ENCODE results near the gene SLC35G4. TPM values are rescaled to one million over a fixed set of nuclear protein-coding genes. Genes with fewer than 3 reads are reported as not detected.

SLC35G4 gene
- polyA plus RNA-seq, 1 donor from 2014 or later, result not detected

DNA sequence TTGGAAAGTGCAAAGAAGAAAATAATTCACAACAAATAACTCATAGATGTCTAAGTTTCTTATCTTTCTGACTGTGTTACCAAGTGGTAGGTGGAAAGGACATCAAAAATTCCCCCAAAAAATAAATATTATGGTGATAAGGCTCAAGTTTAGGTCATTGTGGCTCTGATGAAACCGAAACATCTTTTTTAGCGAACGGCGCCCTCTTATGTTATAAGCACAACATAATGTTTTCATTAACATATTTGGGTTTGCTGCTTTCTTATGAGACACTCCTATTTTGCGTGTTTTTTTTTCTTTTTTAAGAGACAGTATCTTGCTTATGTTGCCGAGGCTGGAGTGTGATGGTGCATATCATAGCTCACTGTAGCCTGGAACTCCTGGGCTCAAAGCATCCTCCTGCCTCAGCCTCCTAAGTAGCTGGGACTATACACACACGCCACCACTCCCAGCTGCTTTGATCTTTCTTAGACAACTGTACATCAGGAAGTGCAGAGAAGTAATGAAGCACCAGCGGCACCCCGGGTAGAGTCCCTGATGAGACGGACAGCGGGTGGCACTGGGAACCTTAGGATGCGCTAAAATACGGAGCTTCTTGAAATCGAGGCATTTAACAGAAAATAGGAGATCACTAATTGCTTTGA, 38.5 kb upstream of the SLC35G4 start:
- Histone ChIP-seq H3K9ac (ENCODE audit: low read length) (no peak overlapping the region), H2AFZ (ENCODE audit: low read depth, low read length) (no peak overlapping the region)
- no peak for TF ChIP-seq TAF1 (IDR thresholded peaks at IDR 0.05; ENCODE audit: low read depth)

GRCh38 chr18:11572201-11572600, 37.2 kb upstream of the SLC35G4 start:
- H3F3A ChIP-seq (ENCODE audit: insufficient read depth, low read length, poor library complexity, severe bottlenecking), result no peaks in the 10 kb centered on the region
- no peak overlapping the region for H3K4me2 ChIP-seq (ENCODE audit: low read length)
- no peaks in the 10 kb centered on the region for H3K27me3 ChIP-seq (ENCODE audit: insufficient read depth, low read depth, low read length)
- no peak overlapping the region for H2AFZ ChIP-seq (ENCODE audit: low read depth, low read length)
- no peaks in the 10 kb centered on the region for H3K9me3 ChIP-seq (ENCODE audit: low read length)
- H3K9me2 ChIP-seq (ENCODE audit: insufficient read depth, low read length), result no peaks in the 10 kb centered on the region
- no peak overlapping the region for H3K4me3 ChIP-seq (ENCODE audit: low read length)
- H3K27ac ChIP-seq (ENCODE audit: low read length), result no peak overlapping the region
- H3K79me2 ChIP-seq (replicated peaks; ENCODE audit: insufficient read depth, low read length), result no peaks in the 10 kb centered on the region
- no peaks in the 10 kb centered on the region for H3K36me3 ChIP-seq (ENCODE audit: insufficient read depth, low read length)
- TF ChIP-seq, protein P1, sequence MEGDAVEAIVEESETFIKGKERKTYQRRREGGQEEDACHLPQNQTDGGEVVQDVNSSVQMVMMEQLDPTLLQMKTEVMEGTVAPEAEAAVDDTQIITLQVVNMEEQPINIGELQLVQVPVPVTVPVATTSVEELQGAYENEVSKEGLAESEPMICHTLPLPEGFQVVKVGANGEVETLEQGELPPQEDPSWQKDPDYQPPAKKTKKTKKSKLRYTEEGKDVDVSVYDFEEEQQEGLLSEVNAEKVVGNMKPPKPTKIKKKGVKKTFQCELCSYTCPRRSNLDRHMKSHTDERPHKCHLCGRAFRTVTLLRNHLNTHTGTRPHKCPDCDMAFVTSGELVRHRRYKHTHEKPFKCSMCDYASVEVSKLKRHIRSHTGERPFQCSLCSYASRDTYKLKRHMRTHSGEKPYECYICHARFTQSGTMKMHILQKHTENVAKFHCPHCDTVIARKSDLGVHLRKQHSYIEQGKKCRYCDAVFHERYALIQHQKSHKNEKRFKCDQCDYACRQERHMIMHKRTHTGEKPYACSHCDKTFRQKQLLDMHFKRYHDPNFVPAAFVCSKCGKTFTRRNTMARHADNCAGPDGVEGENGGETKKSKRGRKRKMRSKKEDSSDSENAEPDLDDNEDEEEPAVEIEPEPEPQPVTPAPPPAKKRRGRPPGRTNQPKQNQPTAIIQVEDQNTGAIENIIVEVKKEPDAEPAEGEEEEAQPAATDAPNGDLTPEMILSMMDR (IDR thresholded peaks at IDR 0.05; ENCODE audit: poor library complexity, severe bottlenecking), result no peak
- TF ChIP-seq MXI1 (conservative IDR thresholded peaks at IDR 0.05; ENCODE audit: poor library complexity, severe bottlenecking) (no peak), POLR2AphosphoS5 (IDR thresholded peaks at IDR 0.05) (no peak), EZH2 (IDR thresholded peaks at IDR 0.05; ENCODE audit: borderline replicate concordance, insufficient read depth, low read length, poor library complexity, severe bottlenecking) (no peak), EP300 (conservative IDR thresholded peaks at IDR 0.05; ENCODE audit: poor library complexity, severe bottlenecking) (no peak), RAD21 (conservative IDR thresholded peaks at IDR 0.05) (no peak), SMC3 (conservative IDR thresholded peaks at IDR 0.05; ENCODE audit: poor library complexity) (no peak), REST (IDR thresholded peaks at IDR 0.05; ENCODE audit: borderline replicate concordance) (no peak), TAF1 (IDR thresholded peaks at IDR 0.05; ENCODE audit: low read depth) (no peak)
- H3K9ac ChIP-seq (ENCODE audit: low read length), result no peak overlapping the region
- H4K20me1 ChIP-seq (ENCODE audit: insufficient read depth), result no peaks in the 10 kb centered on the region

More for the DNA sequence above, 38.5 kb upstream of the SLC35G4 start:
- no peaks in the 10 kb centered on the region for H3K36me3 ChIP-seq (ENCODE audit: insufficient read depth, low read length)
- no peak overlapping the region for H3K27ac ChIP-seq (ENCODE audit: low read length)
- no peak overlapping the region for H3K4me2 ChIP-seq (ENCODE audit: low read length)
- no peaks in the 10 kb centered on the region for H3K9me3 ChIP-seq (ENCODE audit: low read length)
- H3K27me3 ChIP-seq (ENCODE audit: insufficient read depth, low read depth, low read length), result no peaks in the 10 kb centered on the region
- no peak overlapping the region for H3K4me3 ChIP-seq (ENCODE audit: low read length)
- no peaks in the 10 kb centered on the region for H4K20me1 ChIP-seq (ENCODE audit: insufficient read depth)
- H3K79me2 ChIP-seq (replicated peaks; ENCODE audit: insufficient read depth, low read length), result no peaks in the 10 kb centered on the region
- H3F3A ChIP-seq (ENCODE audit: insufficient read depth, low read length, poor library complexity, severe bottlenecking), result no peaks in the 10 kb centered on the region
- no peaks in the 10 kb centered on the region for H3K9me2 ChIP-seq (ENCODE audit: insufficient read depth, low read length)

Data from neural cell (in vitro differentiated cells).